Keratinocyte (primary cell): Measurements from ENCODE around the gene SLC30A7.
"Not testable (repeated sequence)": the region's sequence is repeated elsewhere in the genome, so short reads cannot be mapped to it uniquely, and the experiment has no call there.

Experiments used
- CTCF ChIP-seq, 3 experiments: IDR thresholded peaks in 1 of 3; conservative IDR thresholded peaks in 1 of 3; optimal IDR thresholded peaks in 1 of 3; 2 replicates in 2 of 3; 3 replicates in 1 of 3; pipeline versions ENCODE3 to v1.5.1; 2011; ENCODE audit warnings: low read length in 3 of 3, mild to moderate bottlenecking in 3 of 3, moderate library complexity in 2 of 3, control low read depth in 1 of 3, inconsistent platforms in 1 of 3; ENCODE audit not compliant: insufficient read depth in 2 of 3; ENCODE audit errors: extremely low read depth in 1 of 3
- EZH2 ChIP-seq: IDR thresholded peaks from one replicate; pipeline ENCODE4 v1.6.1; 2012; ENCODE audit warnings: inconsistent platforms, mild to moderate bottlenecking, low read length, moderate library complexity

- TF ChIP-seq CTCF (optimal IDR thresholded peaks at IDR 0.05 in 1 of 3, IDR thresholded peaks at IDR 0.05 in 1 of 3, conservative IDR thresholded peaks at IDR 0.05 in 1 of 3; ENCODE audit: extremely low read depth in 1 of 3, insufficient read depth in 2 of 3, low read length in 3 of 3); EZH2: not testable (repeated sequence)
Measured at GRCh38 chr1:100948721-100949405, 53.0 kb downstream of the SLC30A7 start.
